AG04450 (cell line): ENCODE measurements around the gene ANKRD39. TPM values are rescaled to one million over a fixed set of nuclear protein-coding genes. Genes with fewer than 3 reads are reported as not detected.

Experiments used
- CTCF ChIA-PET: fragments of 300-600, 350-600 bp; formaldehyde crosslinking; extraction: SDS; loops from one replicate; lab custom pipeline; 2022; ENCODE audit warnings: antibody characterized with exemption, inconsistent platforms; lab: Charles Lee
- POLR2A ChIA-PET: fragments of 350-600 bp; formaldehyde crosslinking; extraction: SDS; loops from one replicate; lab custom pipeline; 2021; ENCODE audit warnings: antibody characterized with exemption, inconsistent platforms; lab: Yijun Ruan, JAX
- DNase-seq: peaks from one replicate; pipeline ENCODE4 v3.0.0-alpha.2; 2011; ENCODE audit warnings: low read depth, low spot score
- H3K27ac ChIP-seq: one replicate; pipeline ENCODE4 v1.5.1; 2012; ENCODE audit warnings: low read depth, low read length, control low read depth
- H3K27me3 ChIP-seq: one replicate; pipeline ENCODE4 v1.6.0; 2012; ENCODE audit warnings: low read length; ENCODE audit not compliant: control insufficient read depth, insufficient read depth
- H3K4me3 ChIP-seq: 2 replicates; pipeline ENCODE4 v1.5.1; 2011; ENCODE audit warnings: mild to moderate bottlenecking, low read depth, low read length, control low read depth
- H3K9me3 ChIP-seq: 2 replicates; pipeline ENCODE4 v1.5.1; 2012; ENCODE audit warnings: low read length; ENCODE audit not compliant: control insufficient read depth, insufficient read depth
- polyA plus RNA-seq: library from polyadenylated mRNA; depleted of rRNA; stranded (reverse); fragments of >200 nt; gene quantifications from 2 replicates; pipeline ENCODE4 v1.2.3, GENCODE V29; 2011
- TF ChIP-seq, protein P1 (sequence below): IDR thresholded peaks from 2 replicates; pipeline ENCODE4 v1.5.1; 2011; ENCODE audit warnings: low read depth, low read length, control low read depth, inconsistent platforms

ANKRD39 gene
- polyA plus RNA-seq, 1 experiment: 3.8 TPM

DNA sequence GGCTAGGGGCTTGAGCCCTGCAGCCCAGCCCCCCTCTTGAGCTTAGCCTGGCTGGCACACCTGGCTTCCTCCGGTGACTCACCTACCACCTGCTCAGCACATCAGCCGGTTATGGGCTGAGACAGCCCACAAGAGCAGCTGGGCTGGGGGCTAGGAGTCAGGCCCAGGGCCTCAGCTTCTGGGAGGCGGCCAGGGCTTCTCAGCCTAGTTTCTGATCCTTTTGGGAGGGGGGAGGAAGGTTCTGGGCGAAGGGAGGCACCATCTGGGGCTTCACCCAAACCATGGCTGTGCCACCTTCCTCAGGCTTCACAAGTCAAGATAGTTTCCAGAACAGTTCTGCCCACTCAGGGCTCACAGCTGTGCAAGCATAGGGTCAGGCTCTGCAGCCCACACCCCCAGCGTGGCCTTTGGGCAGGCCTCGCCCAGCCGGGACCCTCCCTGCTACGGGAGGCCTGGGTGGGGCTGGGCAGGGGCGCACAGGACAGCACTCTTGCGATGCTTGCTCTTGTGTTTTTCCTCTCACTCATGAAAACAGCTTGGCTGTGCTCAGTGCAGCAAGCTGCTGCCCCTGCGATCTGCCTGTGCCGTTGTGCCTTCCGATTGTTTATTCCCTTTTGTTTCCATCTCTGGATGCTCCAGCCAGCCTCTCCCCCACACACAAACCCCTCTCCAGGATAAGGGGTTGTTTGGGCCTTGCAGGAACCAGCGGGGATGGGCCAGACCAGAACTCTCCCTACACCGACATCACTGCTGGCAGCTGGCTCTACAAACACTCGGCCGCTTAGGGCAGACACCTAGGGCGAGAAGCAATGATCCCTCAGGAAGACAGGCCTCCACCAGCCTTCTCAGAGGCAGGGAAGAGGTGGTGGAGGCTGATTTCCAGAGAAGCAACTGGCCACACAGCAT is 38.2 kb upstream of the ANKRD39 start:
- Histone ChIP-seq H3K9me3 (no peaks in the 10 kb centered on the region; the same call in 1 of the 2 replicates), H3K4me3 (no peak overlapping the region), H3K27ac (no peak overlapping the region), H3K27me3 (no peaks in the 10 kb centered on the region)
- DNase-seq: no peak
- POLR2A ChIA-PET: no interaction called here
- CTCF ChIA-PET: no interaction called here
- TF ChIP-seq, protein P1, sequence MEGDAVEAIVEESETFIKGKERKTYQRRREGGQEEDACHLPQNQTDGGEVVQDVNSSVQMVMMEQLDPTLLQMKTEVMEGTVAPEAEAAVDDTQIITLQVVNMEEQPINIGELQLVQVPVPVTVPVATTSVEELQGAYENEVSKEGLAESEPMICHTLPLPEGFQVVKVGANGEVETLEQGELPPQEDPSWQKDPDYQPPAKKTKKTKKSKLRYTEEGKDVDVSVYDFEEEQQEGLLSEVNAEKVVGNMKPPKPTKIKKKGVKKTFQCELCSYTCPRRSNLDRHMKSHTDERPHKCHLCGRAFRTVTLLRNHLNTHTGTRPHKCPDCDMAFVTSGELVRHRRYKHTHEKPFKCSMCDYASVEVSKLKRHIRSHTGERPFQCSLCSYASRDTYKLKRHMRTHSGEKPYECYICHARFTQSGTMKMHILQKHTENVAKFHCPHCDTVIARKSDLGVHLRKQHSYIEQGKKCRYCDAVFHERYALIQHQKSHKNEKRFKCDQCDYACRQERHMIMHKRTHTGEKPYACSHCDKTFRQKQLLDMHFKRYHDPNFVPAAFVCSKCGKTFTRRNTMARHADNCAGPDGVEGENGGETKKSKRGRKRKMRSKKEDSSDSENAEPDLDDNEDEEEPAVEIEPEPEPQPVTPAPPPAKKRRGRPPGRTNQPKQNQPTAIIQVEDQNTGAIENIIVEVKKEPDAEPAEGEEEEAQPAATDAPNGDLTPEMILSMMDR: no peak

DNA sequence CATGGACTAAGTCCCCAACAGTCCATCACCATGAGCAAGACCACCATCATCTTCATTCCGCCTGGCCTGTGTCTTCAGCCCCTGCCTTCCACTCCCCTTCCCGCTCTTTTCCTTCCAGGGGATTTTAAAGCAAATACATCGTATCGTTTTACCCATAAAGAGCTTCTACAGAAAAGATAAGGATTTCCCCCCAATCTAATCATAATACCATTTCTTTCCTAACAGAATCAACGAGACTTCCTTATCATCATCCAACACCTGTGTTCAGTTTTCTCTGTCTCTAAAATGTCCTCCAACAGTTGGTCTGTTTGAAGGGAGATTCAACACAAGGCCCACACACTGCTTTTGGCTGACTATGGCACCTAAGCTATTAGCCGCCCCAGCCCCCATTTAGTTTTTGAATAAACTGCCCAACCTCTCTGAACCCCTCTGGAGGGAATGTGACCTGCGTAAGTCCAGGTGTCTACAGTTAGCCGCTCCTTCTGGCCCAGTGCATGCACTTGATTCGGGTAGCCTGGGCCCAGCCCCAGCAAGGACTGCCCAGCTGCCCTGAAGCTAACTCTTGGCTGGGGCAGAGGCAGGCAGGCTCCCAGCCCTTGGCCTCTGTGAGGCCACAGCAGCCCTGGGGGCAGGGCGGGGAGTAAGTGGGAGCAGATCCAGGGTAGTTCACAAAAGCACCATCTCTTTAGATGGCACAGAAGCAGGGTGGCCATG is 37.4 kb upstream of the ANKRD39 start:
- no peak for DNase-seq
- Histone ChIP-seq H3K27me3 (no peaks in the 10 kb centered on the region), H3K4me3 (no peak overlapping the region), H3K9me3 (no peaks in the 10 kb centered on the region; the same call in 1 of the 2 replicates), H3K27ac (no peak overlapping the region)
- TF ChIP-seq, protein P1: no peak
- ChIA-PET POLR2A (no interaction called here), CTCF (no interaction called here)

DNA sequence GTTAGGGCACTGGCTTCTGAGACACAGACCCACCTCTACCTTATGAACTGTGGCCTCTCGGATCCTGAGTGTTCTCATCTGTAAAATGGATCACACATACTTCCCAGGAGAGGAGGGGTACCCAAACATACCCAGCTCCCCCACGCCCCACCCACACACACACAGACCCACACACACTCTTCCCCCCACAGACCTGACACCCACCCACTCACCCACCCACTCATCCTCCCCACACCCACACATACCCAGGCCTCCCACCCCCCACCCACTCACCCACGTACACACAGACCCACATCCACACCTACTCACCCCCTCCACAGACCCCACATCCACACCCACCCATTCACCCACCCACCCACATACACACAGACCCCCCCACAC is 36.3 kb upstream of the ANKRD39 start:
- POLR2A ChIA-PET: no interaction called here
- H3K9me3 ChIP-seq: no peaks in the 10 kb centered on the region; the same call in 1 of the 2 replicates
- no peak for DNase-seq
- H3K27ac ChIP-seq: no peak overlapping the region
- CTCF ChIA-PET: no interaction called here
- no peaks in the 10 kb centered on the region for H3K27me3 ChIP-seq
- no peak overlapping the region for H3K4me3 ChIP-seq
- TF ChIP-seq, protein P1: no peak

DNA sequence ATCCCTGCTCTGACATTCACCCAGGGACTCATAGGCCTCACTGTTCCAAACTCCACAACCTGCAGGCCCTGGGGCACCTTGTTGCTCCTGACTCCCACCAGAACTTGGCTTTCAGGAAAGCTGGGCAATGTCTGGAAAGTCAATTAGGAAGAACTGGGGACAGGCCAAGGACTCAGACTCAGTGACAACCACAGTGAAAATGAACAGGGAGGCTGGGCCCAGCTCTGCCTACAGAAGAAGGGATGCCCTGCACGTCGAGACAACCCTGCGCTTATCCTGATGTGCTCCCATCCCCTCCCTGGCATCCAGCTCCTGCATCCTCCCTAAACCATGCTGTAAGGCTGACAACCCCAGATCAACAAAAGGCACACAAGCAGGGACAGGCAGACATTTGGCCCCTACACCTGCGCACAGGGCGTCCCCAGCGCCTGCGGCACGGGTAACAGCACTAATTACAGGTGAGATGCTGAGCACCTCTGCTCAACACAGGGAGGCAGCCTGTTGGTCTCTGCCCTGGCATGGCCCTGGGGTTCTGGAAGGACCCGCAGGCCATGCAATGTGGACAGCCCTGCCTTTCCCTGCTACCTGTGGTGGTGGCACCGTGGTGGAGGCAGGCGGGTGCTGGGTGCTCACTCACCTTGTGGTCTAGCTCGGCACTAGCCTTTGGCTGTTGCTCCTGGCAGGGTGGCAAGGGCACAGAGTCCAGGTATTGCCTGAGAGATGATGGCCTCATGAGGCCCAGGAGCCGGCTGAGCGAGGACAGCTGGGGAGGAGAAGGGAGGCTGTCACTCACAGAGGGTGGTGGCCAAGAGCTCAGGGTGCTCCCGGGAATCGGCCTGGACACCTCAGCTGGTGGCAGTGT is 35.7 kb upstream of the ANKRD39 start:
- Histone ChIP-seq H3K4me3 (no peak overlapping the region), H3K27me3 (no peaks in the 10 kb centered on the region), H3K9me3 (no peaks in the 10 kb centered on the region; the same call in 1 of the 2 replicates), H3K27ac (no peak overlapping the region)
- TF ChIP-seq, protein P1: no peak
- no peak for DNase-seq
- CTCF ChIA-PET: no interaction called here
- POLR2A ChIA-PET: no interaction called here
